ENCODE measurements around the gene SRGAP1.
A peak's percentile ranks its signal among the peaks of the same experiment; 100 is the strongest.
"Not testable (repeated sequence)": the region's sequence is repeated elsewhere in the genome, so short reads cannot be mapped to it uniquely, and the experiment has no call there.

The SRGAP1 gene

DNA sequence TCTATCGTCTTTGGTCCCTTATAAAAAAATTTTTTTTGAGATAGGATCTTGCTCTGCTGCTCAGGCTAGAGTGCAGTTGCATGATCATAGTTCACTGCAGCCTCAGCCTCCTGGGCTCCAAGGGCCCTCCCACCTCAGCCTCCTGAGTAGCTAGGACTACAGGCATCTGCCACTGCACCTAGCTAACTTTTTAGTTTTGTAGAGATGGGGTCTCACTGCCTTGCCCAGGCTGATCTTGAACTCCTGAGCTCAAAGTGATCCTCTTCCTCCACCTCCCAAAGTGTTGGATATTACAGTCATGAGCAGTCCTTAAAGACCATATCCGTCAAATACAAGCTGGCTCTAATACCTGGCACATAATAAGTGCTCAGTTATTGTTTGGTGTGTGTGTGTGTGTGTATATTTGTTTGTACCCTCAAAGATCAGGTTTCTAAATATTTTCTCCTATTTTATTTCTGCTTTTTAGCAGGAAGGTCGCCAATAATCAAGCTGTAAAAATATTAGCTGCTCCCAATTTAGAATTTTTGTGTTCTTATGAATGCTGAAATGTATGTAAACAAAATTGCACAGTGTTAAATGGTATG lies 30.5 kb downstream of the SRGAP1 start:
- no peak for DNase-seq

DNA sequence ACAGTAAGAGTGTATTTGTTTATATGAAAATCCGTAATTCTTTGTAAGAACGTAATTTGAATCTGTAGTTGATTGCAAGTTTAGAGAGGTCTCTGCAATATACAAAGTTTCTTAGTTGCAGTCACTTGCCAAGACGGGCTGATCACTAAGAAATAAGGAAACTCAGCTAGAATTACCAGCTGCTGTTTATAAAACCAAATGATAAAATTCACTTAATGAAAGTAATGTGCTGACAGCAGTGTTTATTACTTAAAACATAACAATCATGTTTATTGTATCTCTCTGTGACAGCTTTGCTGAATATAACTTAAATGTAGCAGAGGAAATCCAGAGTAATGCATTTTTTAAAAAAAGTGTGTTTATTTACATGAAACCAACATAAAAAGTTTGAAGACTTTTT lies 31.2 kb downstream of the SRGAP1 start:
- no peak for DNase-seq

DNA sequence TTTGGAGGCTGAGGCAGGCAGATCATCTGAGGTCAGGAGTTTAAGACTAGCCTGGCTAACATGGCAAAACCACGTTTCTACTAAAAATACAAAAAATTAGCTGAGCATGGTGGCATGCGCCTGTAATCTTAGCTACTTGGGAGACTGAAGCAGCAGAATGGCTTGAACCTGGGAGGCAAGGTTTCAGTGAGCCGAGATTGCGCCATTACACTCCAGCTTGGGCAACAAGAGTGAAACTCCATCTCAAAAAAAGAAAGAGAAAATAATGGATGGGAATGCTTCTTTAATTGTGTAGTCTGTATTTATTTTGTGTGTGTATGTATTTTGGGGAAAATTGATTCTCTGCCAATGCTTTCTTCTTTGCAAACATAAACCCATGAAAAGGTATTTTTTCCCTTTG lies 32.5 kb downstream of the SRGAP1 start:
- DNase-seq: no peak

DNA sequence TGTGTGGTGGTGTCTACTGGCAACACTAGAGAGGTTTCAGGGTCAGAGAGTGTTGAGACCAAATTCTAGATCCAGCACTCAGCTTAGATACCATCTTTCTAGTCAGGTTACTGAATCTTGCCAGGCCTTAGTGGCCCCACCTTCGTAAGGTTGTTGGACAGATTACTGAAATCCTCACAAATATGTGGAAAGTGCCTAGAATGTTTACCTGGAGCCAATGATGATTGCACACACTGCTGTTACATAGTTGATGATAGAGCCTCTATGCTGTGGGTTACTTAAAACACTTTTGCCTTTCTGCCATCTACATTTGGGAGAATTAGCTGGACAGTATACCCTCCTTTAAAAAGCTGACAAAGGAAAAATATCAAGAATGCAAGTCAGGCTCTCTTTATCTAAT lies 33.2 kb downstream of the SRGAP1 start:
- no peak for DNase-seq

DNA sequence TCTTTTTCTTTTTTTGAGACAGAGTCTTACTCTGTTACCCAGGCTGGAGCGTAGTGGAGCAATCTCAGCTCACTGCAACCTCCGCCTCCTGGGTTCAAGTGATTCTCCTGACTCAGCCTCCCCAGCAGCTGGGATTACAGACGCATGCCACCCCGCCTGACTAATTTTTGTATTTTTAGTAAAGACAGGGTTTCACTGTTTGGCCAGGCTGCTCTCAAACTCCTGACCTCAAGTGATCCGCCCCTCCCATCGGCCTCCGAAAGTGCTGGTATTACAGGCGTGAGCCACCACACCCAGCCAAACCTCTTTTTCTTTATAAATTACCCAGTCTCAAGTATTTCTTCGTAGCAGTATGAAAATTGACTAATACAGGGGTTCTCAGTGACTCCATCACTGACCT lies 35.7 kb downstream of the SRGAP1 start:
- DNase-seq: not testable (repeated sequence)

DNA sequence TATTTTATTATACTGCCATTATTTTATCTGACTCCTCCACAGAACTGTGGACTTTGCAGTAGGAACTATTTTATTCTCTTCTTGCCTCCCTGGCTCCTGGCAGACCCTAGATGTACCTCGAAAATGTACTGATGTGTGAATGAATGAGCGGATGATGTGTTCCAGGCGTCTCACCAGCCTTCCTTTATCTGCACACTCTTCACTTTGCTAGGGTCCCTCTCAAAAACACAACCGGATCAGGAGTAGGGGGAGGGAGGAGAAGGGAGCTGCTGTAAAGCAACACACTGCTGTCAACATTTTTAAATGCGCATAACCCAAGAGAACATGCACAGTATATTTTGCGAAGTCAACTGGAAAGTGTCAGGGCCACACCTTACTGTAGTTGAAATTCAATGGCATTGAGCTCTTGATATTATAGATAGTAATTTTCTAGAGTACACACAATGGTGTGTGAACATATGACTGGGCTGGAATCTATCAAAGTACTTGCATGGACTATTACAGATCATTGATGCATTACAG lies 36.3 kb downstream of the SRGAP1 start:
- DNase-seq: no peak

DNA sequence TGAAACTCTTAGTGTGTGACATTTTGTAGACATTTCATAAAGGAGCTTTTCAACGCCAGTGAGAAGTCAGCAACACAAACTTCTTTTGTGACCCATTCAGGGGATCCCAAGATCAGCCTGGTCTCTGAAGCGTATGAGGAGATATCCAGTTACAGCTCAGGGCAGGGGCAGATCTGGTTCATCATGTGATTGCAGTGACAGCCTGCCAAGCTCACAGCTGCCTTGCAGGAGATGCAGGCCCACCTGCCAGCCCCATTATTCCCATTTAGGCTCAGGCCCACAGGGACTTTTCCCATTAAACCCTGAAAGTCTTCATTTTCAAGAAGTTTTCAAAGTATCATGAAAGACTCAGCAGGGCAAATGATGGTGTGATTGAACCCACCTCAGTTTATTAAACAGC lies 38.3 kb downstream of the SRGAP1 start:
- peak; percentile 47 for DNase-seq

DNA sequence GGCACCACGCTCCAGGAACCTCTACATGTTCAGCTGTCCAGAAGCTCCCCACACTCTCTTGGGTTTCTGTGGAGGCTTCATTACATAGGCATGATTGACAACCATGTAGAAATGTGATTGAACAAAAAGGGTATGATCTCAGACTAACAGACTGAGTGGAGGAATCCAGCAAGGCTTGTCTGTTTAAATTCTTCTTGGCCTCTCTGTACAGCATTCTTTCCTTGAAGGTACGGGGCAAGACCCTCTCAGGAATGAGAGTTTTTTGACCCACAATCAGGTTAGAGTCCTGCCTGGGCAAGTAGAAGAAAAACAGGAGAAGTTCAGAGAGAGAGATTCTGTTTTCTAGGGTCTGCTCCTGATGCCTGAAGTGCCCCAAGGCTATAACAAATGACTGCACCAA lies 40.9 kb downstream of the SRGAP1 start:
- DNase-seq: no peak

DNA sequence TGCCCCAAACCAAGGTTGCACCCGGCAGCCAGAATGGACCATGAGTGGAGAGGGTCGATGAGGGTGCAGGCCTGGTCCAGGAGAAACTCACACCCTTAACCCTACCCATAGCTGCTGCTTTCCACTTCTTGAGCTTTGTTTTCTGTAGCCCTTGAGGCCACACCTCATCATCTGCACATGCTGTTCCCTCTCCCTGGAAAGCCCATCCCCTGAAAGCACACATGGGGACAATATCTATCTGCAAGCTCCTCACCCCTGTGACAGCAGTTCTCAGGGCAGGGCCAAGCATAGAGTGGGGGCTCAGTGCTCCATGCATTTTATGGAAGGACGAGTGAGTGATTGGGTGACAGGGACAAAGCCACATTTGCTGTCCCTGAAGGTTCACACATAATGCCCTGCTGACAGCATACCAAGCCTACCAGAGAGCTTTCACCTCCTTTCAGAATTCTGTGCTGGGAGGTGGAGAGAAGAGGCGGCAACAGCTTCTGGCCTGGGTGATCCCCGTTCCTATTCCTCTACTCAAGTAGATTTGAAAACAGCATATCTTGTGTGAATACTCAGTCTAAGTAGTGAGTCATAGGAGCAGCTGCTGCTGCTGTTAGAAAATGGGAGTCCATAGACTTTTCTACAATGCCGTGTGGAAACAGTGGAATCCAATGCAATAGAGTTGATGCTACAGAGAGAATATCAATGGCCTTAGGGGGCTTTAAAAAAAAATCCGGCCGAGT lies 44.6 kb downstream of the SRGAP1 start:
- no peak for DNase-seq

DNA sequence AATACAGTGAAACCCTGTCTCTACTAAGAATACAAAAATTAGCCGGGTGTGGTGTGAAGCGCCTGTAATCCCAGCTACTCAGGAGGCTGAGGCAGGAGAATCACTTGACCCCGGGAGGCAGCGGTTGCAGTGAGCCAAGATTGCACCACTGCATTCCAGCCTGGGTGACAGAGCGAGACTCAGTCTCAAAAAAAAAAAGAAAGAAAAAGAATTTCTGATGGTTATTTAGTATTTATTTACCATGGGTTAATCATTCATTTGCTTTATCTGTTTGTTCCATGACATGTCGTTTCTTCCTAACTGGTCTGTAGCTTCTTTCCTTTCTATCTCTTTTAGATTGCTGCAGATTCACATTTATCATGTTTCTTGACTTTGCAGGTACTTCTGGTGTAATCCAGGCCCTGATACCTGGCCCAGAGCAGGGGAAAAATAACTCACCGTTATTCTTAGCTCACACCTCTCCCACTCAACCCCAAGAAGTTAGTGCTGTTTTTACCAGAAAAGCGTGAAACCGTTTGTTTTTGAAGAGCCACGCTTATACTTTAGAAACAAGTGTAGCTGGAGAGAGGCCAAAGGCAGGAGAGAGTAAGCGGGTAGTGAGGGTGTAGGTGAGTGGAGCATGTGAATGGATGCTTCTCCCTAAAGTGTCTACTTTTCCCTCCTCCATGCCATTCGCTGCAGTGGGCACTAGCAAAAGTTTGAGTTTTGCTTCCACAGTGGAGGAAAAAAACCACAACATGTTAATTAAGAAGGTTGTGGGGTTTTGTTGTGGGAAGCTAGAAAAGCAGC lies 45.4 kb downstream of the SRGAP1 start:
- DNase-seq: no peak

DNA sequence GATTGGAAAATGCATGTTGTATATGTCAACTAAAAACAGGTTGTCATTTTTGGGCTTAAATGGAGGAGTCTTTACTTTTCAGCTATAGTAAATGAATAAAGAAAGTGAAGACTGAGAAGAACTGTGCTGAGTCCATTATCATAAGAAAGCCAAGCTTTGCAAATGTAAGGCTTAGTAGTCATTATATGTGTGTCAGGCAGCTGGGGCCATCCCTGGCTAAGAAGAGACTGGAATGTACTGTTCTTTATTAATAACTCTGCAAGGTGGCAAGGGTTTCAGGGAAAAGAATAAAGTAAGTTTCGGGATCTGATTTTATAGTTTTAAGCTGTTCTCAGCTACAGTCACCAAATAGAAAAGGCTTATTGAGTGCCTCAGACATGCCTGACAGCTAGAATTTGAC lies 48.7 kb downstream of the SRGAP1 start:
- no peak for DNase-seq

DNA sequence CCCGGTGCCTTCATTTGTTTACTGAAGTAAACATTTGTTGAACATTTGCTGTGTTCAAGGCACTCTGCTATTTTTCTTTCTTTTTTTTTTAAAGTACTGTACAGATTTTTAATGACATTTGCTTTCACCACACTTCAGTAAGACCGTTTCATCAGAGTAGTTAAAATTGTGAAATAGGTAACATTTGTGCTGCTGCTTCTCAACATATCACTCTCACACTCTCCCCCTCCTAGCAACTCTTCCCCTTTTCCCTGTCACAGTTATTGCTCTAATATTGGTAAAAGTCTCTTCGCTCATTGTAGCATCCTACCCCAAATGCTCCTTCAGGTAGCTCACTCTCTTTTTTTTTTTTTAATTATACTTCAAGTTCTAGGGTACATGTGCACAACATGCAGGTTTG lies 49.6 kb downstream of the SRGAP1 start:
- no peak for DNase-seq

DNA sequence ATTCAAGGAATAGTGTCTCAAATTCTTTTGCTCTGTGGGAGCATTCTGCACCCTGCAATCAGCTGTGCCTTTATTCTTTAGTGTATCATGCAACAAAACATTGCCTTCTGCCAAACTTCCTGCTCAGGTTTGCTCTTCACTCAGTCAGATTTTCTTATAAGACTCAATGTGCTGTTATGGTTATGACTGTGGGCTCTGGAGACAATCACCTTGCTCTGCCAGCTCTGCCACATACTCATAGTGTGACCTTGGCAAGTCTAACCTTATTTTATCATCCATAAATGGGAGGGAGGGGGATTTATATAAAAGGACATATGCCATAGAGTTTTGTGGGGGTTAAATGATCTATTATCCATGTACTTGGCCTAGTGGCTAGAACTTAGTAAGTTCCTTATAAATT lies 51.3 kb downstream of the SRGAP1 start:
- no peak for DNase-seq

DNA sequence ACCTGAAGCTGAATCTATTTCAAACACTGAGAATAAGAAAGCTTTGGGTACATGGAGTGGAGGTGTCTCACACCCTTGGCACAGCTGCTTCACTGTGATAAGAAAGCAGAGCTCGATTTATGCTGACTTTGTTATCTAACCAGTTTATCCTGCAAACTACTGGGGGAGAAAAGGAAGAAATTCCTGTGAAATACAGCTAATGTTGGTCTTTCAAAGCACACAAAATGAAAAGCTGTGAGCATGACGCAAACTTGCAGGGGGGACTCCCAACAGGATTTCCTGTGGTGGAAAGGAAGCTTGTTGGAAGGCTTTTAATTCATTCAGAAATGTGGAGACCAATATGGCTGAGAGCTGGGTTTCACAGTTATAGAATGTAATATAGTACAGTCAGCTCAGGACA lies 53.4 kb downstream of the SRGAP1 start:
- no peak for DNase-seq

DNA sequence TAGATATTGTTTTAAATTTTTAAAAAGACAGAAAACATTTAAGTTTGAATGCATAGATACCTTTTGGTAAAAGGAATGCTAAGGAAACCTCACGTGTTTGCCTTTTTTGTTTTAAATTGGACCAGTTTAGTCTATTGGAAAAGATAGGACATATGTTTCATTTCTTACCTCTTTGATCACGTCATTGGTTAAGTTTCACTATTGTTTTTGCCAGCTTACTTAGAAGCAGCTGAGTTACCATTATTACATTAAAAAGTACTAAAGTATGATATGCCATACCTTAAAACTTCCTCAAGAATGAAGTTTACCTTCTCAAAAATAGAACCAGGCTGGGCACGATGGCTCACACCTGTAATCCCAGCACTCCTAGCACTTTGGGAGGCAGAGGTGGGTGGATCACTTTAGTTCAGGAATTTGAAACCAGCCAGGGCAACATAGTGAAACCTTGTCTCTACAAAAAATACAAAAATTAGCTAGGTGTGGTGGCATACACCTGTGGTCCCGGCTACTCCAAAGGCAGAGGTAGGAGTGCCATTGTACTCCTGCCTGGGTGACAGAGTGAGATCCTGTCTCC lies 54.4 kb downstream of the SRGAP1 start:
- no peak for DNase-seq

DNA sequence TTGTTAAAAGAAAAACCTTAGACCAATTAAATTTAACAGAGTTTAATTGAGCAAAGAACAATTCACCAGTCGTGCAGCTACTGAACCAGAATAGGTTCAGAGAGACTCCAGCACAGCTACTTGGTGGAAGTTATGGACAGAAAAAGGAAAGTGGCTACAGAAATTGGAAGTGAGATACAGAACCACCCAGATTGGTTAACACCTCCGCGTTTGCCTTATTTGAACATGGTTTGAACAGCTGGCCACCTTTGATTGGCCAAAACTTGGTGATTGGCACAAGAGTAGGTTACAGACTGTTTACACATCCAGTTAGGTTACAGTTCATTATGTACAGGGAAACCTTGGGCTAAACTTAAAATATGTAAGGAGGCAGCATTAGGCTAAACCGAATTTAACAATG lies 54.9 kb downstream of the SRGAP1 start:
- DNase-seq: no peak

DNA sequence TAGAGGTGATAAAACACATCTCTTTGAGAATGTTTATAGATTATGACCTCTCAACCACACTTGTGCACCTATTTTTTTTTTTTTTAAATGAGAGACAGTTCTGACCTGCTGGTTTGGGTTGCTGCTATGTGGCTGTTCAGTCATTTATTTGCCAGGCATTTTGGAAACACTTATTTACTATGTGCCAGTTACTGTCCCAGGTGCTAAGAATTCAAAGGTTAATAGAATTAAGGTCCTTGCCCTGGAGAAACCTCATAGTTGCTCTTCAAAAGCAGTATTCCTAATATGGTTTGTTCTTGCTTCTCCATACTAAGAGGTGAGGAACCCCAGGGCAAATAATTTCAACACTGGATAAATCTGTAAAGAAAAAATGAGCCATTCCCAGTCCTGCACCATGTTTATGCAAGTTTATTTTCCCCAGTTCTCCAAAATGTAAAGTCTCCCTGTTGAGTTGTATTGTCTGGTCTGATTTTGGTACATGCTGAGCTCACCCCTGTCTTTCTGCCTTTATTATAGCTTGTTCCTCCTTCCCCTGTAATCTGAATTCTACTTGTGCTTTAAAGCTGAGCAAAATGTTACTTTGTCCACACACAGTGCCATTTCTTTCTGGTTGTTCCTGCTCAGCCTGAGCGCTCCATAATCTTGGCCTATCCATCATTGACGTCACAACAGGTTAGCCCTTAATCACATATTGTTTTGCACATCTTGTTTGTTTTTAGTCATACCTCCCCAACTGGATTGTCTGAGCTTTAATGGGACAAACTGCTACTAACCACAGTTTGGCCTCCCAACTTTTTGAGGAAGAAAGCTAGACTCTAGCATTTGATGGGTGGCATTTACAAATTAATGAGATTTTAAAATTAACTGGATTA lies 56.7 kb downstream of the SRGAP1 start:
- DNase-seq: no peak

DNA sequence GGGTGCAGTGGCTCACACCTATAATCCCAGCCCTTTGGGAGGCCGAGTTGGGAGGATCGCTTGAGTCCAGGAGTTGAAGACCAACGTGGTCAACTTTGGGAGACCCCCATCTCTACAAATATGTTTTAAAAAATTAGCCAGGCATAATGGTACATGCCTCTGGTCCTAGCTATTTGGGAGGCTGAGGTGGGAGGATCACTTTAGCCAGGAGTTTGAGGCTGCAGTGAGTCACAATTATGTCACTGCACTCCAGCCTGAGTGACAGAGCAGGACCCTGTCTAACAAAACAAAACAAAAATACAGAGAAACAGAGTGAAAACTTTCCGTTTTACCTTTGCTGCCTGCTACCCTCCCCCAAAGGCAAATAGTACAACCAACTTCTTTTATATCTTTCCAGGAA lies 60.2 kb downstream of the SRGAP1 start:
- no peak for DNase-seq

DNA sequence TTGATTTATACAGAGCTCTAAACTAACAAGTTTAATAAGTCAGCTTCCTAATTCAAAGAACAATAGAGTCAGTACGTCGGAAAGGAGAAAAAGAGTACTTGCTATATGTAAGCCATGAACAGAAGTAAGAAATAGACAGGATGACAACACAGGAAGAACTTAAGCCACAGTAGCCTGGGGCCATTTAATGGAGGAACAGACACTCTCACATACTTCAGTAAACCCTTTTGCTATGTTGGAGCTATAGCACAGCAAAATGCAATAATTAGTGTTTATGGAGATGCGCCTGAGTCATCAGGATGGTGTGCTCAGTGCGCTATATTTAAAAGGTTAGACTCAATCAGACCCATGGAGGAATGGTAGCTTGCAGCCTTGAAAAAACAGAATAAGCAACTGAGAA lies 61.0 kb downstream of the SRGAP1 start:
- DNase-seq: no peak

DNA sequence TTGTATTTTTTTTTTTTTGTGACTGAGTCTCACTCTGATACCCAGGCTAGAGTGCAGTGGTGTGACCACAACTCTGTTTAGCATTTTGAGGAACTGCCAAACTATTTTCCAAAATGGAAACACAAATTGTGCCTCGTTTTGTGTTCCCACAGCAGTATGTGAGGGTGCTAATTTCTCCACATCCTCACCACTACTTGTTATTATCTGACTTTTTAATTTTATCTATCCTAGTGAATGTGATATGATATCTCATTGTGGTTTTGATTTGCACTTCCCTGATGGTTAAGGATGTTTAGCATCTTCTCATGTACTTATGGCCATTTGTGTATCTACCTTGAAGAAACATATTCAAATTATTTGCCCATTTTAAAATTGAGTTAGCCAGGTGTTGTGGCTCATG lies 62.4 kb downstream of the SRGAP1 start:
- DNase-seq: no peak

DNA sequence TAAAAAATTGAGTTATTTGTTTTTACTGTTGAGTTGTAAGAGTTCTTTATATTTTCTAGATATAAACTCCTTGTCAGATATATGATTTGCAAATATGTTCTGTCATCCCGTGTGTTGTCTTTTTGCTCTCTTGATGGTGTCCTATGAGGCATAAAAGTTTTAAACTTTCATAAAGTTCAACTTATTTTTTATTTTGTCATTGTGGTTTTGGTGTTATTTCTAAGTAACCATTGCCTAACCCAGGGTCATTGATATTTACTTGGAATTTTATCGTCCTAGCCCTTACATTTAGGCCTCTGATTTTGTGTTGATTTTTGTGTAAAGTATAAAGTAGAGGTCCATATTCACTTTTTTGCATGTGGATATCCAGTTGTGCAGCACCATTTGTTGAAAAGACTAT lies 63.1 kb downstream of the SRGAP1 start:
- DNase-seq: no peak

DNA sequence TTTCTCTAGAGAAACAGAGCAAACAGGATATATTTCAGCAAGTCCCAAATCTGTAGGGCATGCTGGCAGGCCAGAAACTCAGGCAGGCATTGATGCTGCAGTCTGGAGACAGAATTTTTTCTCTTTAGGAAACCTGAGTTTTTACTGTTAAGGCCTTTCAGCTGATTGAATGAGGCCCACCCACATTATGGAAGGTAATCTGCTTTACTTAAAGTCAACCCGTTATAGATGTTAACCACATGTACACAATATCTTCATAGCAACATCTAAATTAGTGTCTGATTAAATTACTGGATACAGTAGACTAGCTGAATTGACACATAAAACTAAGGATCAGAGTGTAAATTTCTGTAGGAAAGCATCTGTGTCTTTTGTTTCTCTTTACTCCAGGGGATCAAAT lies 65.2 kb downstream of the SRGAP1 start:
- DNase-seq: no peak

DNA sequence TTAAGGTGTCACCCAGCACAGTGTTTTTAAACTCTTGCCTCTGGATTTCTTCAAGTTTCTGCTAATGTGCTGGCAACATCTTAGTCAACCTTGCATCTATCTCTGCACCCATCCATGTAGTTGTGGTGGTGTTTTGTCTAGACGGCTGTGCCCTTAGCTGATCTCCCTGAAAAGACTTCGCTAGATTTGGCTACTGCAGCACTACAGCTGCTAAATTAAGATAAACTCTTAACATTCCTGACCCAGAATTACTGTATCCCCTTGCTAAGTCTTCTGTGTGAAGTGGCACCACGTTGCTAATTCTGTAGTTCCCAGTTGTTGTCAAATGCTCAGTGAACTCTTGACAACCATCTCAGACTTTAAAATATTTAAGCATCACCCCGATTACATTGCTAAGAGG lies 66.8 kb downstream of the SRGAP1 start:
- no peak for DNase-seq

All from right forelimb (tissue), 1 donor.